GM18499 (cell line): Measurements from ENCODE around the gene TSHZ1.

ENCODE experiments used
- ATAC-seq: cut with Tn5 transposase; IDR thresholded peaks from one replicate; pipeline ENCODE4 v1.9.1; 2021; ENCODE audit warnings: moderate number of reproducible peaks; ENCODE audit not compliant: insufficient read depth, unreplicated experiment

Gene TSHZ1

GRCh38 chr18:75207310-75208154 is 3.1 kb upstream of the TSHZ1 start:
- ATAC-seq: no peak

GRCh38 chr18:75208155-75208835 is 2.3 kb upstream of the TSHZ1 start:
- ATAC-seq: no peak

GRCh38 chr18:75208836-75209128 is 1.8 kb upstream of the TSHZ1 start:
- no peak for ATAC-seq

- ATAC-seq: no peak
These were observed 1.3 kb upstream of the TSHZ1 start, which contains the start of gene PTGR3 for GRCh38 chr18:75209129-75209950. Gene PTGR3, minus strand, starts transcription at chr18:75209139. Its CDS starts 81 bp downstream, at chr18:75209058.

GRCh38 chr18:75209951-75210258 is 692 bp upstream of the TSHZ1 start:
- ATAC-seq: no peak

GRCh38 chr18:75211002-75211621 is 515 bp downstream of the TSHZ1 start:
- no peak for ATAC-seq

- ATAC-seq: no peak
These were observed 992 bp downstream of the TSHZ1 start for GRCh38 chr18:75211626-75211952.

GRCh38 chr18:75211953-75212750 is 1.6 kb downstream of the TSHZ1 start:
- no peak for ATAC-seq

GRCh38 chr18:75212751-75213090 is 2.1 kb downstream of the TSHZ1 start:
- ATAC-seq: no peak

- ATAC-seq: no peak
These were observed 3.2 kb downstream of the TSHZ1 start for GRCh38 chr18:75213611-75214331.

GRCh38 chr18:75214332-75214690 is 3.7 kb downstream of the TSHZ1 start:
- no peak for ATAC-seq

- ATAC-seq: no peak
These were observed 4.3 kb downstream of the TSHZ1 start for GRCh38 chr18:75214766-75215510.

- no peak for ATAC-seq
These were observed 5.1 kb downstream of the TSHZ1 start for GRCh38 chr18:75215663-75216062.

GRCh38 chr18:75216212-75216910 is 5.8 kb downstream of the TSHZ1 start:
- no peak for ATAC-seq

GRCh38 chr18:75216911-75217689 is 6.5 kb downstream of the TSHZ1 start:
- no peak for ATAC-seq

GRCh38 chr18:75218065-75218923 is 7.7 kb downstream of the TSHZ1 start:
- no peak for ATAC-seq
